ENCODE measurements around the gene ARHGEF38. TPM values are rescaled to one million over a fixed set of nuclear protein-coding genes. Genes with fewer than 3 reads are reported as not detected.

The ARHGEF38 gene
- total and polyA plus RNA-seq, 12 donors: 0.28 TPM; not detected in 11

Other genes with a start within 250 kb of the ARHGEF38 start
- gene PPA2, start 78.6 kb upstream of the ARHGEF38 start, total RNA-seq: 100 to 1,000 TPM in 3 of 10 donors, 10 to 100 TPM in 7; 67.9 to 105 (median 91.6) TPM
- 100 to 1,000 TPM in 1 of 2 donors, 10 to 100 TPM in 1; 55.2 to 100 TPM for gene PPA2, start 78.6 kb upstream of the ARHGEF38 start, polyA plus RNA-seq
- gene INTS12, start 156.1 kb downstream of the ARHGEF38 start, total RNA-seq: 10 to 100 TPM; 18.8 to 25.1 (median 22.3) TPM
- 10 to 100 TPM in 1 of 2 donors, 1 to 10 TPM in 1; 7.8 to 27.5 TPM for gene INTS12, start 156.1 kb downstream of the ARHGEF38 start, polyA plus RNA-seq
- 1 to 10 TPM; 2.4 to 5.9 (median 4.4) TPM for gene GSTCD, start 156.2 kb downstream of the ARHGEF38 start, total RNA-seq
- 1 to 10 TPM in 1 of 2 donors, under 1 TPM in 1; 0.66 to 1.3 TPM for gene GSTCD, start 156.2 kb downstream of the ARHGEF38 start, polyA plus RNA-seq